Cerebellar cortex (tissue), 1 donor: ENCODE data around the gene DUSP2.
"Not testable (repeated sequence)": the region's sequence is repeated elsewhere in the genome, so short reads cannot be mapped to it uniquely, and the experiment has no call there.

Experiments used
- DNase-seq: peaks from one replicate; pipeline ENCODE4 v3.0.0-alpha.2; 2015; ENCODE audit warnings: low spot score

DUSP2 gene

DNA sequence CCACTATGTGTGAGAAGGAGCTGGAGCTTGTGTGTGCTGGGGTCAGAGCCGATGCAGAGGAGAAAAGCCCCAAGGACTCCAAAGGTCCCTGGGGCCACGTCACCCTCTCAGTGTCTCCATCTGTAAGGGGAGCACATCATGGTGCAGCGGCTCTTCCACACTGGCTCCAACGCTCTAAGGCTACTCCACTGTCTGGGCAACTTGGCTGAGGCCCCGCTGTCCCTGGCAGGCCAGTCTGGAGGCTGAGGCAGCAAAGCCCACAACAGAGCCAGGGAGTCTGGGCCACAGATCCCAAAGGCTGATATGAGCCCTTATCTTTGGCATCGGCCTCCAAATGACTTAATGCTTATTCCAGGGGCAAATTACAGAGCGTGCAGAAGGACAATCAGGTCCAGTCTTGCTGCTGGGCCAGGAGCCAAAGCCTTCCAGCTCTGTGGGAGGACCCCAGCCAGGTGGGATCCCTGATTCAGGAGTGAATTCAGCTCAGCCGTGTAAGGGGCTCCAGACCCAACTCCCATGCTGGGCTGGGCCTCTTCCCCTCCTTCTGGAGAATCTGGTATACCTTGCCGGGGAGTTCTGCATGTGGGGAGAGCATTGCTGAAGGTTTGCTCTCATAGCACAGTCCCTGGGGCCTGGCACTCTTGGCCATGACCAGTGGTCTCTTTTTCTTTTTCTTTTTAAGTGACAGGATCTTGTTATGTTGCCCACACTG, 1.8 kb upstream of the DUSP2 start:
- DNase-seq, result no peak

DNA sequence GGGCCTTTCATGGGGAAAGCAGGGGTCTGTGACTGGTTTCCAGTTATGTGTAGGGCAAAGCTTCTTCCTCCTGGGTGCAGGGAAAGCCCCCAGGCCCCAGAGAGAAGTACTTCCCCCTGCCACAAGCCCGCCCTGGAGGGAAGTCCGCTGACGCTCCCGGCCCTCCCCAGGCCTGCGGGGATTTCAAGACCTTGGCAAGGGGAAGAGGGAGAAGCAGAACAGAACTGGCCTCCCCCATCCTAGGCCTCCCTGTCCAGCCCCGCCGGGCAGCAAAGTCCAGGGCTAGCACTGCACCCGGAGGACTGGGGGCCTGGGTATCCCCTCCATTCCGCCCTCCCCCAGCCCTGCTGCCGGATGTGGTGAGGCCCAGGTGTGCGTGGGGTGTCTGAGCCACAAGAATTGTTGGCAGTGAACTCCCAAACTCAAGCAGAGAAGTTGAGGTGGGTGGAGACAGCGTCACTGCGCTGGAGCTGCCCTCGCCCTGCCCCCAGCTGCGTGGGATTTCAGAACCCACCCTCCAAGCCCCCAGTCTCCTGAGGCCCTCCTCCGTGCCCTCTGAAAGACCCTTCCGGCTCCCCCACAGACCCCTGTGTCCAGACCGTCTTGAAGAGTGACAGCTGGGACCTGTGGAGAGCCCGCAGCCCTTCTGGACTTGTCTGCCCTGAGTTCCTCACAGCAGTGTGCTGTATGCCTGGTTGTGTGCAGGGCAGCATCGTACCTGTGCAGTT, 1.1 kb upstream of the DUSP2 start:
- no peak for DNase-seq

DNA sequence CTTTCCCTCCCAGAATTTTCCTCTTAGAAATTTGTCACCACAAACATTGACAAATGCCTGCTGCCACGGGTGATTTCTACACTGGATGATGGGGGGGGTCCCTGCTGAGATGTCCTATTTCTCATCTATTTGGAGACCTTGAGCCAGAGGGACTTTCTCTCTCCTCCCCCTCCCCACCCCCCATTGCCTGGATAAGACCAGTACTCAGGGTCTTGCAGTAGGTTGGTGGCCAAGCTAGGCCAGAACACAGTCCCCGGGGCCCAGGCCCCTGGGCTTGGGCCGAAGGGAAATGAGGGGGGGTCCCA, 560 bp upstream of the DUSP2 start:
- DNase-seq, result no peak

DNA sequence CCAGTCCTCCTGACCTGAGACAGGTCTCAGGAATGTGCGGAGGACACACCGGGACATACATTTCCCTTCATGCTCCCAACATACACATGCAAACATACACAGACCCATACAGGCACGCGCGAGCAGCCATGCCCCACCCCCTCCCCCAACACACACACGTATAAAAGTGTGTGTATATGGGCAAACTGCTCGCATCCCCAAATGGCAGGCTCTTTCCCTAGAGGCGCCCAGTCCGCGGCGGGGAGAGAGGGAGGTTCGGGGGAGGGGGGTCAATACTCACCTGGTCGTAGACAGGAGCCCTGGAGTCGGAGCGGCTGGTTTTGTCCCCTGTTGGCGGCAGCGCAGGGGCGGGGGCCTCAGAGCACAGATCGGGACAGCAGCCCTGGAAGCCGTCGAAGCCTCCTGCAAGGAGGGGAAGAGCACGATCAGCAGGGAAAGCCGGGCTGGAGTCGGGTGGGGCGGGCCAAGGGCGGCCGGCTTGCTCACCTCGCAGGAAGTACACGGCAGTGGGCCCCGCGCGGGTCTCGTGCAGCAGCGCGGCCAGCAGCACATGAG, 682 bp downstream of the DUSP2 start:
- no peak for DNase-seq

DNA sequence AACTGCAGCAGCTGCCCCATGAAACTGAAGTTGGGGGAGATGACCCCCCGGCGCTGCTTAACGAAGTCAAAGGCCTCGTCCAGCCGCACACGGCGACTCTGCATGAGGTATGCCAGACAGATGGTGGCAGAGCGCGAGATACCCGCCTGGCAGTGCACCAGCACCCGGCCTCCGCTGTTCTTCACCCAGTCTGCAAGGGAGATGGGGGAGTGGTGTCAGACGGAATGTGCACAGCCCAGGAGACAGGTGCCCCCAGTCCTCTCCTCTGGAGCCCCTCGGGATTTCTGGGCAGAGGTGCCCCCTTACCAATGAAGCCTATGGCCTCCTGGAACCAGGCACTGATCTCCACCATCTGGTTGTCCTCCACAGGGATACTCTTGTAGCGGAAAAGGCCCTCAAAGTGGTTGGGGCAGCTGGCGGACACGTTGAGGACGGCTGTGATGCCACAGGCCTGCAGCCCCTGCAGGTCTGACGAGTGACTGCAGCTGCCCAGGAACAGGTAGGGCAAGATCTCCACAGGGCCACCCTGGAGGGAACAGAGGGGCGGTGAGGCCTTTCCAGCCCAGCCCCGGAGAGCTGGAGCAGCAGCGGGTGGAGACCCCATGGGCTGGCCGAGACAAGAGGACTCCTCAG, 1.3 kb downstream of the DUSP2 start:
- DNase-seq, result peak; percentile 38

DNA sequence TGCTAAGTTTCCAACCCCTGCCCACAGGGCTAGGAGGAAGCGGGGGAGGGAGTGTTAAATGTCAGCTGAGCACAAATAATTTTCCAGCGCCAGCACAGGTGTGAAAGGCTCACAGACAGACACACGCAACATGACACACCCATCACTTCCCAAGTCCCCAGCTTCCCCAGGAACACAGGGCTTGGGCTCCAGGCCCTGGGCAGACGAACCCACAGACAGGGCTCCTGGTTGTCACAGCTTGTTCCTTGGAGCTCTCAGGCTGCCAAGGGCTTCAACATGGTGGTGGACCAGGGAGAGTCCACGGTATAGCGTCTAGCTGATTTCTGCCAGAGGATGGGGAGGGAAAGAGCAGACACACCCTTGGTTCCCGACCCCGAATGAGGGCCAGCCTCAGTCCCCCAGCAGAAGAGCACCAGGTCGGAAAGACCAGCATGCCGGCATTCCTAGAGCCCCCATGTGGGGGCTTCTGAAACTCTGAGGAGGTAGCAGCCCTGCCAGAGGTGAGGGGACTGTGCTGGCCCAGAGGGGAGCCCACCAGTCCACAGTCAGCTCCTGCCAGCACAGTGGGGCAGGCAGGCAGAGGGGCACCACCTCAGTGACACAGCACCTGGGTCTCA, 1.9 kb downstream of the DUSP2 start:
- DNase-seq, result no peak

DNA sequence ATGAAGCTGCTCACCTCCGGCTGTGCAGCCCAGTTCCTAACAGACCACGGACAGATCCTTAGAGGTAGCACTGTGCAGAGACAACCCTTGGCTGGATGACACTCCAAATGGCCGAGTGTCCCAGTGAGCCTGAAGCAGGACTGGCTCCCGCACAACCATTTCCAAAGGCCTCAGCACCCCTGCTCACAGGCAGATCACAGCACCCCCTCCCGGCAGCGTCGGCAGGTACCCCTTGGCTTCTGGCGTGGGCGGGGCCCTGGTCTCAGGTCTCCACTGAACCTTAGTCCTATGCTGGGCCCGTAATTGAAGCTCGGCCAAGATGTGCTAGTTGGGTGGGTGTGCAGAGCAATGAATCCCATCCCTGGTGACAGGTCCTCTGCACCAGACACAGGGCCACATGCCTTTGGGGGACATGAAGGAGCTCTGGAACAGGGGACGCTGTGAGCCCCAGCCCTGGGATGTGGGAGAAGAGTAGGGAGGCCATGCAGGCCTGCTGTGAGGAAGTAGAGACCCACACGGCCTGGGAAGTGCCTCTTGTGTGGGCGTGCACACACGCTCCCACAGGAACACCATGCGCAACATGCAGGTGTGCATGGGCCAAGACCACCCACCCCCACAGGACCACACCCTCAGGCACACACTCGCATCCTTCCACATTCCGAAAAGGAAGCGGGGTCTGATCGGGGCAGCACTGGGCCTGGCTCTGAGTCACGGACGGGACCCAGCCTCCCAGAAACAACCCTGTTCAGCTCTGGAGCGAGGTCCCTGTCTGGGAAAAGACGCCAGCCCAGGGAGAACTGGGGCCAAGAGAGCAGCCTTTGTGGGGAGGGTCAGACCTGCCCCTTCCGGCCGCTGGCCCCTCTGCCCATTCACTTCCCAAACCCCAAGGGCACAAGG, 2.8 kb downstream of the DUSP2 start:
- no peak for DNase-seq

DNA sequence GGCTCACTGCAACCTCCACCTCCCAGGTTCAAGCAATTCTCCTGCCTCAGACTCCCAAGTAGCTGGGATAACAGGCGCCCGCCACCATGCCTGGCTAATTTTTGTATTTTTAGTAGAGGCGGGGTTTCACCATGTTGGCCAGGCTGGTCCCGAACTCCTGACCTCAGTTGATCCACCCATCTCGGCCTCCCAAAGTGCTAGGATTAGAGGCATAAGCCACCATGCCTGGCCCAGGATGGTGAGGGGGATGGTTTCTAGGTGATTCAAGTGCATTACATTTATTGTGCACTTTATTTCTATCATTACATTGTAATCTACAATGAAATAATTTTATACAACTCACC, 3.6 kb downstream of the DUSP2 start:
- not testable (repeated sequence) for DNase-seq

DNA sequence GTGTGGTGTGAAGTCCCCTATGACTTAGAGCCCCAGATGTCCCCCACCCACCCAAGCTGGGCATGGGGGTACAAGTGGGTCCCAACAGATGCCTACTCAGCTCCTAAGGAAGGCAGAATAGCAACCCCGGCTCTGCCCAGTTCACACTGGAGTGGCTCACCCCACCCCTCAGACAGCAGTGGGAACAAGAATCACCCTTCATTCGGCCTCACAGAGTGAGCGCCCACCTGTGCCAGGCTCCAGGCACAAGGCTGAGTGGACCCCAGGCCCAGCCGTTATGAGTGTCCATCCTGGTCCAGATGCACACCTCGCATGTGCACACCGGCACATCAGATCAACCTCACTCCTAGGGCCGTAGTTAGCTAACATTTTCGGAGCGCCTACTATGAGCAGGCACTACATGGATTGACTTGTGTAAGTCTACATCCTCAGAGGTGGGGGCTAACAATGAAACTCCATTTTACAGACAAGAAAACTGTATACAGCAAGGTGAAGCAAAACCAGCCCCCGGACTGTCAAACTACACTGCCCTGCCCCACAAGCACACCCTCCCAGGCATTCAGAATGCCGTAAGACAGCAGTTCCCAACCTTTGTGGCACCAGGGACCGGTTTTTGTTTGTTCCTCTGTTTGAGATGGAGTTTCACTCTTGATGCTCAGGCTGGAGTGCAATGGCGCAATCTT, 4.2 kb downstream of the DUSP2 start:
- no peak for DNase-seq

DNA sequence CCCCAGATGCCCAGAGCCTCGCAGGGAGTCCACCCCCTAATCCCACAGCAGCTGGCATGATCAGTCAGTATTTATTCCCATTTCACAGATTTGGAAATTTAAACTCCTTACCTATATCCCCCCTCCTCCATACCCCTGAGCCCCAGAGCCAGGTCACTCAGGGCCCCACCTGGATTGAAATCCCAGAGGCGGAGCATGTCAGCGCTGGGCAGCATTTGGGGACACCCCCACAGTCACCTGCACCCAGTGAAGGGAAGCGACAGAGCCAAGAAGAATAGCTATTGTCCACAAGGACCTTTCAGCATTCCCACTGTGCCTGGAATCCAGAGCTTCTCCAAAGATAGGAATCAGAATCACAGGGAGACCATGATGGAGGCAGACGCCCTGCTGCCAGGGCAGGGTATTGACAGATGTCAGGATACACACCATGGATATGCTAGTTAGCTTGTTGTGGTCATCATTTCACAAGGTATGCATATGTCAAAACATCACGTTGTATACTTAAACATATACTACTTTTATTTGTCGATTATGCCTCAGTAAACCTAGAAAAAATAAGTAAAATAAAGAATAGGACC, 6.0 kb downstream of the DUSP2 start:
- no peak for DNase-seq

DNA sequence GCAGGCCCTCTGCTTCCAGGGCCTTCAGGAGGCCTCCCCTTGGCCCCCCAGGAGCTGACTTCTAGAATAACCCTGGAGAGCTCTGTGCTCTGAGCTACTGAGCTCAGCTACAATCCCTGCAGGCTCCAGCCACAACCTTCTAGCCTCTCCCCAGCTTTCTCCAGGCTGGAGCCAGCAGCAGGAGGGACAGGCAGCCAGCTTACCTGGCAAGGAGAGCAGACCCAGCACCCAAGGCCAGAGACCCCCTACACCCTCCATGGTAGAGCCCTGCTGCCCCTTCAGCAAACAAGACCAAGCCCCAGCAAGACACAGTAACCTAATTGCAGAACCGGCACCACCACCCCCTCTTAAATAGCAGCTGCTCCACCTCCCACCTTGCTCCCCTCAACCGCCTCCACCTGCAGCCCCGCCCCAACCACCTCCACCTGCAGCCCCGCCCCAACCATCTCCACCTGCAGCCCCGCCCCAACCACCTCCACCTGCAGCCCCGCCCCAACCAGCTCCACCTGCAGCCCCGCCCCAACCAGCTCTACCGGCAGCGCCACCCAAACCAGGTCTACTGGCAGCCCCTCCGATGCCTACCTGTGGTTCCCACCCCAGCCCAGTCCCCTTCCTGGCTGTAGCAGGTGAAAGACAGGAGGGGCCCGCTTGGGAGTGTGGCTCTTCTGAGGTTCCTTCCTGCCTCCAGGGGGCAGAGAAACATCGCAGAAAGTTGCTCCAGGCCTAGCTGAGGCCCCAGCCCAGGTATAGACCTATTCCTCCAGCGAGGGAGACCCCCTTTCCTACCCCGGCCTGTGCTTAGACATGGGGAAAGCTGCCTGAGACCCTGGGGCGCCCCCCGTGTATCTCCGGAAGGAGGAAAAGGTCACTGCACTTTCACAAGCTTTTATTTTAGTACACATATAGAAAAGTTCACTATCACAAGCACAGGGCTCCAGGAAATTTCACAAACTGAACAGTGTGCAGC, 6.8 kb downstream of the DUSP2 start, which contains the start of gene ASTL:
ASTL (minus strand) TSS at position 324 of the 967 bp plus-strand sequence; CDS start at position 258, 66 bp downstream.
- DNase-seq, result peak; percentile 49

DNA sequence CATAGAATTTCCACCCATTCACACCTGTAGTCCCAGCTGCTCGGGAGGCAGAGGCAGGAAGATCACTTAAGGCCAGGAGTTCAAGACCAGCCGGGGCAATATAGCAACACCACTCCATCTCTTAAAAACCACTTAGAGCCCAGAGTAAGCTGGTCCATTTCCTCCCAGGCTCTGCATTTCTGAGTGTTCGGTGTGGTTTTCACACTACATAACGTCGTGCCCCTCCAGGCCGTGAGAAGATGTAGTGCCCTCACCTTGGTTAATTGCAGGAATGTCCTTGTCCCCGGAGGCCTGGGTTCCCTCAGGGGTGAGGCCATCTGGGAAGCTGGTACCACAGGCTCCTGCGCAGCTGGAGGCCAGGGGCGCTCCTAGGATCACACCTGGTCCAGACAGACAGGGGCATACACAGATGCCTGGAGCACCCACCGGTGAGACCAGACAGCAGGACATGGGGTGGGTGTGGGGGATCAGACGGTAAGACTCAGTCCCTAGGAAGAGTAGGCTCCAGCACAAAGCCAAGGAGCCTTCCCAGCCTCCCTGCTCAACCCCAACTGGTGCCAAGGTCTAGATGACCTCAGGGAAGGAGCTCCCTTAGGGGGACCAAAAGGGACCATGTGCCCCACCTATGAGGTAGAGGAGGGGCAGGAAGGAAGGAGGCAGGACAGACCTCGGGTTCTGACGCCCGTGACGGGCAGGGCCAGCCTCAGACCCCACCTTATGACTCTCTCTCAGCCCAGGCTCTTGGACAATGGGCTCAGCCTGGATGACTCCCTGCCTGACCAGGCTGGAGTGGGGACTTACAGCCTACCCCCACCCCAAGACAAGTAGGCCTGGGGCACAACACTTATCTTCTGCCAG, 7.7 kb downstream of the DUSP2 start:
- no peak for DNase-seq

DNA sequence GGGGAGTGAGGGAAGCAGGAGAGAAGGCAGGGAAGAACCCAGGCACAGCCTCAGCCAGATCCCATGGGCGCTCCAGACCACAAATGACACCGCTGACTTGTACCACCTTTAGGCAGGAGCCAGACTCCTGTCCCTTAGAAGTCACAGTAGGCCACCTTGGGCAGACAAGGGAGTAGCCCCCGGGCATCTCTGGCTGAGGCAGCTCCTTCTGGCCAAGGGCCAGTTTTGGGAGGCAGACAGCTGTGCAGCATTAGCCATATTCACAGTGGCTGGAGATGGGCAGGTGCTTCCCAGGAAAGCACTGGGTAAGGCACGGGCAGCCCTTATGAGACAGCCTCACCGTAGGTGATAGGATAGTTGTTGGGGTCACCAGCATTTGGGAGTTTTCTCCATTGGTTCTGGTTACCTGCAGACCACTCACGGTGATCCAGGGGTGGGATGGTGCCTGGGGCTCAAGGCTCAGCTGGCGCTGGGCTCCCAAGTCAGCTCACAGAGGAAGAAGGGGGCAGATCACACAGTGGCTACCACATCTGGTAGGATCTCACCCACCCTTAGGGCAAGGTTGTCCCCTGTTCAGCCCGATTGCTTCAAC, 9.0 kb downstream of the DUSP2 start:
- DNase-seq, result no peak

DNA sequence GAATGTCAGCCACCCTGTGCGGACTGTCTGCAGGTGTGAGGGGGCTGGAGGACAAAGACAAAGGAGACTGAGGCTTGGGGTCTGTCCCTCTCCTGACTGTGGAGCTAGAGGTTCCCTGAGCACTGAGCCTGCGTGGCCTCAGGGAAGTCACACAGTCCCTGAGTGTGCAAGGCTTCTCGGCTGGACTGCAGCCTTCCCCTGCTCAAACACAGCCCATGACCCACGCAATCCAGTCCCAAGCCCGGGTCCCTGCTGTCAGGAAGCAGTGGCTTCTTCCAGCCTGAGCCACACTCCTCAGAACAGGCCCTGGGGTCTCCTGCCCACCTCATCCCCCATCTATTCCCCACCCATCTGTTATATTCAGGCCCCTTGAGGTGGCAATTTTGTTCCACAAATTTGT, 9.6 kb downstream of the DUSP2 start:
- DNase-seq, result no peak

DNA sequence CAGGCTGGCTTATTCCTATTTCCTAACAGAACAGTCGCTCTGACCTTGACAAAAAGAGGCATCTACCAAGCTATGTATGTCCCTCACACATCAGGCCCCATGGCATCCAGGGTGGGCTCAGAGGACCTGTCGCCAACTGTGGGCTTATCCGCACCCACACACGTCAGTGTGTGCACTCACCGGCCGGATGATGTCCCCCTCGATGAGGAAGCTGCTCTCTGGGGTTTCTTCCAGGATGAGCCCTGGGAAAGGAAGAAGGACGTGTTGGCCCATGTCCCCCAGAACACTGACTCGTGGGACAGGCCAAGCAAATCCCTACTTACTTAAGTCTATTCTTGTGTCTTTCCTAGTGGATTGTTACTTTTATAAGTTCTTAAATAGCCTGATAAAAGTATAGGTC, 10.1 kb downstream of the DUSP2 start:
- no peak for DNase-seq

DNA sequence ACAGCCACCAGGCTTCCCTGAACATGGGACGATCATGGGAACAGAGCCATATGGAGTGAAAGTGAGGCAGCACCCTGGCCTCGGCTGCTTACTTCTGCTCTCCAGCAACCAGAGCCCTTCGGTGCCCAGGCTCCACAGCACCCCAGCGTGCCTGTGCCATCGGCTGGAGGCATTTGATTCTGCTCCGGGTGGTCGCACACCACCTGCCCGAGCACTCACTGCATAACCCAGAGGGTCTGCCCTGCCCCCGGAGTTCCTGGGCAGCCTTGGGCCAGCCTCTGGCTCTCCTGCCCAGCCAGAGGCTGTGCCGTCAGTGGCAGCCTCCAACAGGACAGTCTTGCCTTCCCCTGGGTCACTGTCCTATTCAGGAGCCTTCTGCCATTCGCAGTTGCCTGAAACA, 10.8 kb downstream of the DUSP2 start:
- no peak for DNase-seq

DNA sequence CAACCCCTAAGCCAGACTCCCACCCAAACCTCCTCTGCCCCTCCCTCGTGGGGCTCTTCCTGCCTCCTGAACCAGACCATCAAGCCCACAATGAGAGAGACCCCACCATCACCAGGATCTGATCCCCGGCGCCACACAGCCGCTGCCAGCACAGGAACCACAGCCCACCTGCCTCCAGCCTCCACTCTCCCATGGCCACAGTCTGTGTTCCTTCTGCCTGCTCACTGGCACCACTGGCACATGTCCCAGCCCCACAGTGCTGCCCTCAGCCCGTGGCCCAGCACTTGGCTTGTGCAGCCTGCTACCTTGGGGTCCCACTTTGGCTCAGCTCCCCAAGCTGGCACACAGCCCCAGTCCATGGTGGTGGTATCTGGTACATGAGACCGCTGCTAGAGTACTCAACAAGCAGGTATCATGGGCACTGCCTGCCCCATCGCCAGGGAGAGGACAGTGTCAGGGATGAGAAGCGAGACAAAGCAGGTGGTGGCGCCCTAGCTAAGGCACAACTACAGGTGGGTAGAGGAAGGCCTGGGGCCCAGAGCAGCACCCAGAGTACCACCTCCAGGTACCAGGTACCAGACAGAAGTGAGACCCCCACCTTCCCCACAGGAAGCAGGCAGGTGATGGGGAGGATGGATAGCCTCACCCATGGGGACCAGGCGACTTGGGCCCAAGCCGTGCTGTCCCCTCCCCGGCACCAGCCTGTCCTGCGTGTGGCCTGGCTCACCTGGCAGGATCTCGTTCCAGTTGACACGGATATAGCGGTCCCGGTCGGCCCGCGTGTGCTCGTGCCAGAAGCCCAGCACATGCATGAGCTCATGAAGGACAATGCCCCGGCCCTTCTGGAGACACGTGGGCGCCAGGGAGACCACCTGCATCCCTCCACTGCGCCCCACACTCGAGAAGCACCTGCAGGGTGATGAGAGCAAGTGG, 13.2 kb downstream of the DUSP2 start:
- no peak for DNase-seq
